H9 (cell line): ENCODE results near the gene CDKAL1. TPM values are rescaled to one million over a fixed set of nuclear protein-coding genes. Genes with fewer than 3 reads are reported as not detected.
A peak's percentile ranks its signal among the peaks of the same experiment; 100 is the strongest.
"Not testable (repeated sequence)": the region's sequence is repeated elsewhere in the genome, so short reads cannot be mapped to it uniquely, and the experiment has no call there.

Experiments used
- DNase-seq: peaks from one replicate; pipeline ENCODE4 v3.0.0-alpha.2; 2017
- H2AFZ ChIP-seq: one replicate; pipeline ENCODE4 v1.6.1; 2013; ENCODE audit warnings: mild to moderate bottlenecking, low read length, control low read depth, moderate library complexity
- H2AK5ac ChIP-seq: 2 replicates; pipeline ENCODE4 v1.6.1; 2013; ENCODE audit warnings: low read length, control low read depth, mixed read lengths; ENCODE audit not compliant: insufficient read length
- H2BK120ac ChIP-seq: one replicate; pipeline ENCODE4 v1.6.1; 2013; ENCODE audit warnings: low read depth, mild to moderate bottlenecking, low read length, control low read depth, inconsistent platforms; ENCODE audit not compliant: poor library complexity, severe bottlenecking
- H2BK12ac ChIP-seq: 2 replicates; pipeline ENCODE4 v1.6.1; 2013; ENCODE audit warnings: low read length, control low read depth, mixed read lengths, low read depth; ENCODE audit not compliant: insufficient read length
- H2BK15ac ChIP-seq: 2 replicates; pipeline ENCODE4 v1.6.1; 2013; ENCODE audit warnings: low read depth, low read length, control low read depth
- H2BK20ac ChIP-seq: one replicate; pipeline ENCODE4 v1.6.1; 2013; ENCODE audit warnings: low read depth, mild to moderate bottlenecking, low read length, control low read depth, inconsistent platforms; ENCODE audit not compliant: poor library complexity, severe bottlenecking
- H2BK5ac ChIP-seq: 2 replicates; pipeline ENCODE4 v1.6.1; 2013; ENCODE audit warnings: low read length, control low read depth, mixed read lengths; ENCODE audit not compliant: insufficient read length
- H3K14ac ChIP-seq: 2 replicates; pipeline ENCODE4 v1.6.1; 2013; ENCODE audit warnings: low read length, control low read depth; ENCODE audit not compliant: insufficient read depth
- H3K18ac ChIP-seq: 2 replicates; pipeline ENCODE4 v1.6.1; 2013; ENCODE audit warnings: low read depth, mild to moderate bottlenecking, mixed read lengths, low read length, control low read depth; ENCODE audit not compliant: insufficient read length
- H3K23ac ChIP-seq: 2 replicates; pipeline ENCODE4 v1.6.1; 2013; ENCODE audit warnings: low read length, control low read depth, mixed read lengths, low read depth; ENCODE audit not compliant: insufficient read length
- H3K23me2 ChIP-seq: 2 replicates; pipeline ENCODE4 v1.6.1; 2013; ENCODE audit warnings: low read depth, mild to moderate bottlenecking, mixed read lengths, low read length, control low read depth; ENCODE audit not compliant: insufficient read length, poor library complexity, severe bottlenecking
- H3K27ac ChIP-seq: 2 replicates; pipeline ENCODE4 v1.5.1; 2013; ENCODE audit warnings: low read length, control low read depth, mixed read lengths, low read depth; ENCODE audit not compliant: insufficient read length
- H3K27me3 ChIP-seq: 2 replicates; pipeline ENCODE4 v1.6.1; 2013; ENCODE audit warnings: low read length, control low read depth, inconsistent platforms; ENCODE audit not compliant: insufficient read depth
- H3K4ac ChIP-seq: 2 replicates; pipeline ENCODE4 v1.6.1; 2013; ENCODE audit warnings: low read depth, mild to moderate bottlenecking, control low read depth, inconsistent platforms, low read length, moderate library complexity
- H3K4me1 ChIP-seq: 2 replicates; pipeline ENCODE4 v1.6.1; 2013; ENCODE audit warnings: low read length, control low read depth, inconsistent platforms; ENCODE audit not compliant: insufficient read depth
- H3K4me2 ChIP-seq: 2 replicates; pipeline ENCODE4 v1.6.1; 2013; ENCODE audit warnings: low read length, control low read depth, mixed read lengths; ENCODE audit not compliant: insufficient read length, insufficient read depth
- H3K56ac ChIP-seq: 2 replicates; pipeline ENCODE4 v1.6.1; 2013; ENCODE audit warnings: low read depth, mild to moderate bottlenecking, mixed read lengths, low read length, control low read depth; ENCODE audit not compliant: insufficient read length
- H3K79me1 ChIP-seq: 2 replicates; pipeline ENCODE4 v1.6.1; 2013; ENCODE audit warnings: low read depth, mild to moderate bottlenecking, moderate library complexity, low read length, control low read depth, inconsistent platforms; ENCODE audit not compliant: insufficient read depth, poor library complexity, severe bottlenecking
- H3K79me2 ChIP-seq: 2 replicates; pipeline ENCODE4 v1.6.1; 2013; ENCODE audit warnings: low read length, control low read depth, inconsistent platforms; ENCODE audit not compliant: insufficient read depth
- H3K9ac ChIP-seq: 2 replicates; pipeline ENCODE4 v1.6.1; 2013; ENCODE audit warnings: low read length, control low read depth, mixed read lengths; ENCODE audit not compliant: insufficient read length; ENCODE audit errors: extremely low read depth
- H3K9me3 ChIP-seq: one replicate; pipeline ENCODE4 v1.6.1; 2013; ENCODE audit warnings: low read depth, low read length, inconsistent platforms; ENCODE audit not compliant: control insufficient read depth
- H3T11ph ChIP-seq: one replicate; pipeline ENCODE4 v1.6.1; 2013; ENCODE audit warnings: mild to moderate bottlenecking, low read length, control low read depth, inconsistent platforms
- H4K20me1 ChIP-seq: one replicate; pipeline ENCODE4 v1.6.1; 2013; ENCODE audit not compliant: control insufficient read depth, insufficient read length, insufficient read depth
- H4K5ac ChIP-seq: 2 replicates; pipeline ENCODE4 v1.6.1; 2013; ENCODE audit warnings: low read depth, mild to moderate bottlenecking, mixed read lengths, low read length, control low read depth; ENCODE audit not compliant: insufficient read length
- H4K8ac ChIP-seq: replicated peaks from 2 replicates; pipeline ENCODE4 v1.6.1; 2013; ENCODE audit warnings: low read length, control low read depth, mixed read lengths, low read depth; ENCODE audit not compliant: insufficient read length
- H4K91ac ChIP-seq: 2 replicates; pipeline ENCODE4 v1.6.1; 2013; ENCODE audit warnings: low read depth, mild to moderate bottlenecking, moderate library complexity, mixed read lengths, low read length, control low read depth; ENCODE audit not compliant: insufficient read length
- H3K27ac Mint-ChIP-seq, 3 experiments: 2 replicates in 2 of 3; 3 replicates in 1 of 3; pipeline ENCODE4 v1.8.0; 2020 to 2021; ENCODE audit warnings: mixed read lengths in 3 of 3, mild to moderate bottlenecking in 1 of 3, moderate library complexity in 1 of 3
- H3K27me3 Mint-ChIP-seq: 2 replicates; pipeline ENCODE4 v1.8.0; 2021; ENCODE audit warnings: low read depth, mild to moderate bottlenecking, moderate library complexity, mixed read lengths
- H3K36me3 Mint-ChIP-seq, 3 experiments: 2 replicates in 2 of 3; 3 replicates in 1 of 3; pipeline ENCODE4 v1.8.0; 2020 to 2021; ENCODE audit warnings: low read depth in 3 of 3, mixed read lengths in 3 of 3; ENCODE audit not compliant: insufficient read depth in 1 of 3
- H3K4me1 Mint-ChIP-seq, 2 experiments: 2 replicates each; pipeline ENCODE4 v1.8.0; 2020; ENCODE audit warnings: mixed read lengths in 2 of 2
- H3K4me3 Mint-ChIP-seq, 2 experiments: 2 replicates in 1 of 2; 3 replicates in 1 of 2; pipeline ENCODE4 v1.8.0; 2020 to 2021; ENCODE audit warnings: mild to moderate bottlenecking in 2 of 2, mixed read lengths in 2 of 2, moderate library complexity in 1 of 2
- H3K9me3 Mint-ChIP-seq, 2 experiments: 2 replicates in 1 of 2; 3 replicates in 1 of 2; pipeline ENCODE4 v1.8.0; 2020; ENCODE audit warnings: mild to moderate bottlenecking in 2 of 2, mixed read lengths in 2 of 2, moderate library complexity in 1 of 2
- CTCF ChIP-seq: fragments of 200-600 bp; sonication (generic); conservative IDR thresholded peaks from 3 replicates; pipeline ENCODE4 v1.8.0; 2021; ENCODE audit warnings: antibody characterized with exemption, mild to moderate bottlenecking
- WGBS: extraction: QIAGEN DNeasy Blood & Tissue Kit; methylation state at CpG from one replicate; pipeline ENCODE4 v1.1.7; 2013; ENCODE audit warnings: missing lambda C conversion rate, low lambda C conversion rate, mixed read lengths; ENCODE audit not compliant: insufficient read length; ENCODE audit errors: extremely low coverage; 5-methylcytosine and 5-hydroxymethylcytosine counted together
- total RNA-seq: library from RNA; stranded (reverse); gene quantifications from 2 replicates; pipeline ENCODE4 v1.2.1, GENCODE V29; 2021

CDKAL1 gene
- total RNA-seq, 1 experiment from 2014 or later = 23.0 TPM

- H3K4me1 Mint-ChIP-seq = peaks cover 38 to 54% of the 10 kb centered on the region in 2 experiments
- no peak overlapping the region for H2BK5ac ChIP-seq
- no CpG with 5 or more reads among the region's 1 CpG for WGBS
- no peak overlapping the region for H2BK12ac ChIP-seq
- H3K23ac ChIP-seq = no peak overlapping the region
- no peak overlapping the region for H2BK120ac ChIP-seq
- peaks cover 4% of the 10 kb centered on the region; the same call in 1 of the 2 replicates for H3K4me1 ChIP-seq
- H4K91ac ChIP-seq = no peak overlapping the region
- H3K79me1 ChIP-seq = no peaks in the 10 kb centered on the region
- H3K79me2 ChIP-seq = no peaks in the 10 kb centered on the region
- no peak overlapping the region for H2AK5ac ChIP-seq
- no peak overlapping the region for H3K27ac ChIP-seq
- H3K14ac ChIP-seq = no peak overlapping the region
- H3K4ac ChIP-seq = no peak overlapping the region
- H3K18ac ChIP-seq = no peak overlapping the region
- no peak overlapping the region for H3K56ac ChIP-seq
- no peak overlapping the region for H2AFZ ChIP-seq
- H4K20me1 ChIP-seq = no peaks in the 10 kb centered on the region
- H4K5ac ChIP-seq = no peak overlapping the region
- H3K23me2 ChIP-seq = no peaks in the 10 kb centered on the region
- no peak overlapping the region for H2BK20ac ChIP-seq
- no peak overlapping the region for H4K8ac ChIP-seq
- no peak for TF ChIP-seq CTCF
- H3K27ac Mint-ChIP-seq = no peak overlapping the region
- H3K36me3 Mint-ChIP-seq = no peaks in the 10 kb centered on the region
- no peaks in the 10 kb centered on the region for H3K9me3 Mint-ChIP-seq
- H3T11ph ChIP-seq = no peak overlapping the region
- no peak overlapping the region for H3K4me3 Mint-ChIP-seq
- no peak overlapping the region for H2BK15ac ChIP-seq
- no peaks in the 10 kb centered on the region for H3K27me3 Mint-ChIP-seq
- no peak overlapping the region for H3K4me2 ChIP-seq
- H3K27me3 ChIP-seq = no peaks in the 10 kb centered on the region
- H3K9me3 ChIP-seq = no peaks in the 10 kb centered on the region
- no peak overlapping the region for H3K9ac ChIP-seq
- no peak for DNase-seq
Observed at GRCh38 chr6:20729086-20729485, 194.8 kb downstream of the CDKAL1 start.

- H3K27me3 Mint-ChIP-seq, H4K91ac ChIP-seq, H3K4me1 ChIP-seq, H4K8ac ChIP-seq, H4K20me1 ChIP-seq, H3K14ac ChIP-seq, H3K79me2 ChIP-seq, H2BK12ac ChIP-seq, H2BK15ac ChIP-seq, H2AFZ ChIP-seq, H3K23ac ChIP-seq, H3K27ac ChIP-seq, DNase-seq, H3K36me3 Mint-ChIP-seq, H3K4ac ChIP-seq, H3K79me1 ChIP-seq, H3K23me2 ChIP-seq, H2BK120ac ChIP-seq, H3K56ac ChIP-seq, H3K9me3 Mint-ChIP-seq, H2BK20ac ChIP-seq, H3T11ph ChIP-seq, H3K27me3 ChIP-seq, H3K9me3 ChIP-seq, H3K18ac ChIP-seq, H4K5ac ChIP-seq, H3K4me2 ChIP-seq, H3K4me3 Mint-ChIP-seq, H2AK5ac ChIP-seq, H3K9ac ChIP-seq, H2BK5ac ChIP-seq: not testable (repeated sequence)
- peaks cover 18 to 30% of the 10 kb centered on the region in 2 experiments for H3K4me1 Mint-ChIP-seq
- peak overlapping the region in 1 of 3 experiments; percentile 3; a peak in 1 of 7 replicates for H3K27ac Mint-ChIP-seq
- no CpG with 5 or more reads among the region's 8 CpGs for WGBS
Observed at GRCh38 chr6:20732362-20732761, 198.1 kb downstream of the CDKAL1 start.
